Measurements from ENCODE around the gene PNPLA5. TPM values are rescaled to one million over a fixed set of nuclear protein-coding genes. Genes with fewer than 3 reads are reported as not detected.

Gene PNPLA5
- total and polyA plus RNA-seq, 9 of the 15 experiments (the other 6 are each of a cell fraction or from before 2014, with no cell fraction given) = not detected

- no peak for TF ChIP-seq ZKSCAN8 (CRISPR knock-in tag; IDR thresholded peaks at IDR 0.05)
- TF ChIP-seq NCOA1 (IDR thresholded peaks at IDR 0.05; ENCODE audit: low read depth) = no peak
- no peak for TF ChIP-seq ZNF217 (CRISPR knock-in tag; IDR thresholded peaks at IDR 0.05)
- no peak for TF ChIP-seq NR0B1 (IDR thresholded peaks at IDR 0.05; ENCODE audit: partially characterized antibody)
- TF ChIP-seq CEBPZ (IDR thresholded peaks at IDR 0.05; ENCODE audit: borderline replicate concordance, low read depth, low read length) = no peak
Observed at GRCh38 chr22:43879901-43880540, 11.8 kb downstream of the PNPLA5 start (continued).
